ENCODE results near the gene NTMT1.

The NTMT1 gene

DNA sequence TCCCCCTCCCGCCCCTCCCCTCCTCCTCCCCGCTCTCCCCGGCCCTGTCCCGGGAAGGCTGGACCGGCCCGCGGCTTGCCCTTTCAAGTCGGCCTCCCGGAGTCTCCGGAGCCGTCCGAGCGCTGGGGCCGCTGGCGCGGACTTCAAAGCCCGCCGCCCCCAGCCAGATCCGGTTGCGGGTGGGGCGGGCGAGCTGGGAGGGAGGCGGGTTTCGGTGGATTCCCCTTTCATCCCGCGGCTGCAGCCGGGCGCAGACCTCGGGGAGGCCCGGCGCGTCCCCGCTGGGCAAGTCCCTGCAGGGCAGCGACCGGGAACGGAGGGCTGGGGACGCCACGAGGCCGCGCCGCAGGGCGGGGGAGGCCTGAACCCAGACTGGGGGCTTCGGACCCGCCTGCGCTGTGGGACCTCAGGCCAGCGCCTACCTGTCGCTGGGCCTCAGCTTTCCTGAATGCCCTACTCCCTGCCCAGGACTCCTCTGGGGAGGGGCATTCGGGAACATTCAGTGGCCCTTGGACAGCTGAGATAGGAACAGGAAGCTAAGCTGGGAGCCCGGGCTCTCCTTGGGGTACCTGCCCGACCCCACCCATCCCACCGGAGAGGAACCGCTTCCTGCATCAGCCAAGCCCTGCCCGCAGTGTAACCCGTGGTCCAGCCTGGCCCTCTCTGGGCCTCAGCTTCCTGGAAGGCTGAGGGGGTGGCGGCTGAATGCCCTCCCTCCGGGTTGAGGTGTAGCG is 28.4 kb upstream of the NTMT1 start:
- DNase-seq (ENCODE audit: low read depth): no peak

DNA sequence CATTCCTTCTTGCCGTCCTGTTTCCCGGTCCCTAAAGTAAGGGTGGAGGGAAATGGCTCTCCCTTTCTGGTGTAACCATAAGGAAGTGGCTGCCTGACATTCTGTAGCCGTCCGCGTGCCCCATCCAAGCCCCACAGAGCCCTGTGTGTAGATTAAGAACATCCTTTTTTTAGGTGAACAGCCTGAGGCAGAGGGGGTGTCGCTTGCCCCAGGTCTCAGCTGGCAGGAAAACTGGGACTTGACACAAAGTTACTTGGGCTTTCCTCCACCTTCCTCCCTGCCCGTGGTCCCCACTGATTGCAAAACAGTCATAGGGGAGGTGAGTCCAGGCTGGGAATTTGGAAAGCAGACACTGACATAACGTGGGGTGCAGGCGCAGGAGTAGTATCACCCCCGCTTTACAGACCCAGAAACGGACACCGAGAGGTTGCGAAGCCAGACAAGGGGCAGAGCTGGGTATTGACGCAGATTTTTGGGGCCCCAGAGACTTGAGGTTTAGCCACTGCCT is 27.8 kb upstream of the NTMT1 start:
- no peak for DNase-seq (ENCODE audit: low read depth)

DNA sequence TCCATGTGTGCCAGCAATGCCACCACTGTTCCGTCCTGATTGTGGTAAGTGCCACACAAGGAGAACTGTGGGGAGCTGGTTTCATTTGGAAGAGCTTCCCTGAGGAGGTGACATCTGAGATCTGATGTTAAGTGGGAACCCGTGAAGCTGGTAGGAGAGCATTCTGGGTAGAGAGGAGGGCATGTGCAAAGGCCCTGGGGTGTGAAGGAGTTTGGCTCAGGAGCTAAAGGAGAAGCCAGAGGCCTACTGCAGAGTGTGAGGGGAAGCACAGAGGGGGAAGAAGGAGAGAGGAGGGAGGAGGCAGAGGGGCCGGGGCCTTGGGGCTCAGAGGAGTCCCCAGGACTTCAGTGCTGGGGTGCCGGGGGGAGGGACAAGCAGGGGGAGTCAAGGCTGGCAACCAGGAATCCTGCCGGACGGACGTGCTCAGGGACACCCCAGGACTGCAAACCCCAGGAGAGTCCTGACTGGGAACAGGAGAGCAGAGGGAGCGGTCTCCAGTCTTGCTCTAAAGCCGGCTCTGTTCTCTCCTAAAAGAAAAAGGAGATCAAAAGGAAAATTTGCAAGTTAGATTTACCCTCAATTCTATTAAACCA is 24.8 kb upstream of the NTMT1 start:
- DNase-seq (ENCODE audit: low read depth): no peak

DNA sequence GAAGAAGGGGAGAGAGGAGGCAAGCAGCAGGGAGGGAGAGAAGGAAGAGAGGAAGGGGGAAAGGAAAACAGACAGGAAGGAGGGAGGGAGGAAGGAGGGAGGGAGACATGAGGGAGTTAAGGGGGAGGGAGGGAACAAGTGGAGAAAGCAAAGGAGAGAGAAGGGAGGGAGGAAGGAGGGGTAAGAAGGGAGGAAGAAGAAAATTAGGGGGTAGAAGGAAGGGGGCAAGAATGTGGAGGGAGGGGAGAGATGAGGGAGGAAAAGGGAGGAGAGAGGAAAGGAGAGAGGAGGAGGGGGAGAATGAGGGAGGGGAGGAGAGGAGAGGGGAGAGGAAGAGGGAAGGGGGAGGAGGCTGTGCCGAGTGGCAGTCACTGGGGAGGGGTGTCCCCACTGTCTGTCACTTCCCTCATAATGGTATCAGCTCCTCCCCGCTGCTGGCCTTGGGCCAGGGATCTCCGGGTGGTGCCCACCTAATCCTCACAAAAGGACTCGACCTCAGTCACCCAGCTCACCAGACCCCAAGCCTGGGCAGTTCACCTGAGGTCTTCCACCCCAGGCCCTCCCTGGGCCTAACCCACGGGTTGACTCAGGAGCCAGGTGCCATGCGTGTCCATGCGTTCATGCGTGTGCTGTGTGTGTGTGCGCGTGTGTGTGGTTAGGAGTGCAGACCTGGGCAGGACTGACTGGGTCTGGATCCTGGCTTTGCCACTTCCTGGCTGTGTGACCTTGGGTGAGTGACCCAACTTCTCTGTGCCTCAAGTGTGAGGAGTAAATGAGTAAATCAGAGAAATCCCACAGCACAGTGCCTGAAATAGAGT is 23.2 kb upstream of the NTMT1 start:
- no peak for DNase-seq (ENCODE audit: low read depth)

DNA sequence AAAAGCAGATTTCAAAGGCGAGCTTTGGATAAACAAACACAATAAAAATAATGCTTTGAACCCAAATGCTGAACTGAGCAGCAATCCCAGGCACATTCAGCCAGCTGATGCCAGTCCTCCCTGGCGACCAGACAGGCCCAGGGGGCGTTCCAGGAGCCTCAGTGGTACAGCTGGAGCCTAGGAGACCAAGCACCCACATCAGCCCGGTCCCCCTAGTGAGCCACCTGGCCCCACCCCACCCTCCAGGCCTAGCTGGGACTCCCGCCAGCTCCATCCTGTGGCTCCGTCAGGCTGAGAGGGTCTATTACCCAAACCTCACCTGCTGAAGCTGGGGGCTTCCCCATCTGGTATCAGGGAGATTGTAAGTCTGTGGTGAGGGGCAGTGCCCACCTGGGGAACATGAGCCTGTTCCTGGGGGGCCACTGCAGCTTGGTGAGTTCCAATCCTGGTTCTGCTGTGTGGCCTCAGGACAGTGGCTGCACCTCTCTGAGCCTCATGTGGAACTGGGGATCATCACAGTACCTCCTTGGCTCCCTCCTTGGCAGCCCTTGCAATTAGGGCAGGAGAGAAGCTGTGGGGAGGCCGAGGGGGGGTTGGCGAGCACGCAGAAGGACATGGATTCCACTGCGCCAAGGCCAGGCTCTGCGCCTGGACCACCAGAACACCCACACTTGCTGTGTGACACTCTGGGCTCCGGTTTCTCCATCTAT is 21.8 kb upstream of the NTMT1 start:
- no peak for DNase-seq (ENCODE audit: low read depth)

DNA sequence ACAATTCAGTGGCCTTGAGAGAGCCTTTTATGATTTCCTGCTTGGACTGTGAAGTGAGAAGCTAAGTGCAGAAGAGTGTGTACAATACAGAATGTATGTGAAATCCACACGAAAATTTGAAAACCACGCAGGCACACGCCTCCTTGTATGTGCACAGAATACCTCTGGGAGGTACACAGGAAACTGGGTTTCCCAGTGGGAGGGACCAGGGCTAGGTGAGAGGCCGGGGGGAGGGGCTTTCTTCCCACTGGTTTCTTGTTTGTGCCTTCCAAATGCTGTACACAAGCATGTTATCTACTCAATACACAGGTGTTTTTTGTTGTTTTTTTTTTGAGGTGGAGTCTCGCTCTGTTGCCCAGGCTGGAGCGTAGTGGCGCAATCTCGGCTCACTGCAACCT is 21.2 kb upstream of the NTMT1 start:
- no peak for DNase-seq (ENCODE audit: low read depth)

DNA sequence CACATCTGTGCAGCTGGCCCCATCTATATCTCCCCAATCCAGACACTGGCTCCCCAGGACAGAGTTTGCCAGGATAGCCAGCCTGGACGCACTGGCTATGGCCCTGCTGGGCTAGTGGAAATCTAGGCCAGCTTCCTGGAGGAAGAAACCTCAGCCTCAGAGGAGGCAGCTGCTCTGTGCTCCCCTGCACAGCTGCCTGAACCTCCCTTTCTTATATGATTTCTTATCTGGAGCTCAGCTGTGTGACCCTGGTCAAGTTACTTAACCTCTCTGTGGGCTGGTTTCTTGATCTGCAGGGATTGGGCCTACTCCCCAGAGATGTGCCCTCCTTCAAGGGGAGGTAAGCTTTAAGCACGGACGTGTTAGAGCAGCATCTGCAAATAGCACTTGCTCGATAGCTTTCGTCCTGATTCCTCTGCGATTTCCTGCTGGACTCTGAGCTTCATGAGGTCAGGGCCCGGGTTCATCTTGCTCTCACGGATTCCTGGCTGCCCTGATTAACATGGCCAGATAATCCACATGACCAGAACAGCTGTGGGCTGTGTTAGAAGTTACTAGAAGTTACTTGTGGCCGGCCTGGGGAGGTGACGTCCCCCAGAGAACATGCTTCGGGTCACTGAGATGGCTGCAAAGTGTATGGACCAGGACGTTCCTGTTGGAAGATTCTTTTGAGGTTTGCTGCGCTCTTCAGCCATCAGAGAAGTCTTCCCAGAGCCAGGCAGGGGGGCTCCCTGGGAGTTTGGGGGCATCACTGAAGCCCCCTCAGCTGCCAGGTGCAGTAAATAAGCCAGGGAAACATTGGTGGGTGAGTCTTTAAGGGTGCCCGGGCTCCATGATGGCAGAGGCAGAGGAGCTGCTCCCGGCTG is 19.6 kb upstream of the NTMT1 start:
- DNase-seq (ENCODE audit: low read depth): no peak

DNA sequence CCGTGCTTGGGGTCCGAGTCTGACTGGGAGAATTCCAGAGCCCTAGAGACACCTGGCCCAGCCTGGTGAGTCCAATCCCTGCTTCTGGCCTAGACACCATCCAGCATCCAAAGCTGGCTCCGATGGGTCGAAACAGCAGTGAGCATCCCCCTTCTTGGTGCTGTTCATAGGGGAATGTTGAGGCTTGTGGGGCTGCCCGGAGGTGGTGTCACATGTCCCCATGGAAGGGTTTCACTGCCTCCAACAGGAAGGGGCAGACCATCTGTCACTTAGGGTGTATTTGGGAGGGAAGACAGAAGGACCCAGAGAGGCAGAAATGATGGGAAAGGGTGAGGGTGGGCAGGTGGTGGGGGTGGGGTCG is 19.0 kb upstream of the NTMT1 start:
- DNase-seq (ENCODE audit: low read depth): no peak

DNA sequence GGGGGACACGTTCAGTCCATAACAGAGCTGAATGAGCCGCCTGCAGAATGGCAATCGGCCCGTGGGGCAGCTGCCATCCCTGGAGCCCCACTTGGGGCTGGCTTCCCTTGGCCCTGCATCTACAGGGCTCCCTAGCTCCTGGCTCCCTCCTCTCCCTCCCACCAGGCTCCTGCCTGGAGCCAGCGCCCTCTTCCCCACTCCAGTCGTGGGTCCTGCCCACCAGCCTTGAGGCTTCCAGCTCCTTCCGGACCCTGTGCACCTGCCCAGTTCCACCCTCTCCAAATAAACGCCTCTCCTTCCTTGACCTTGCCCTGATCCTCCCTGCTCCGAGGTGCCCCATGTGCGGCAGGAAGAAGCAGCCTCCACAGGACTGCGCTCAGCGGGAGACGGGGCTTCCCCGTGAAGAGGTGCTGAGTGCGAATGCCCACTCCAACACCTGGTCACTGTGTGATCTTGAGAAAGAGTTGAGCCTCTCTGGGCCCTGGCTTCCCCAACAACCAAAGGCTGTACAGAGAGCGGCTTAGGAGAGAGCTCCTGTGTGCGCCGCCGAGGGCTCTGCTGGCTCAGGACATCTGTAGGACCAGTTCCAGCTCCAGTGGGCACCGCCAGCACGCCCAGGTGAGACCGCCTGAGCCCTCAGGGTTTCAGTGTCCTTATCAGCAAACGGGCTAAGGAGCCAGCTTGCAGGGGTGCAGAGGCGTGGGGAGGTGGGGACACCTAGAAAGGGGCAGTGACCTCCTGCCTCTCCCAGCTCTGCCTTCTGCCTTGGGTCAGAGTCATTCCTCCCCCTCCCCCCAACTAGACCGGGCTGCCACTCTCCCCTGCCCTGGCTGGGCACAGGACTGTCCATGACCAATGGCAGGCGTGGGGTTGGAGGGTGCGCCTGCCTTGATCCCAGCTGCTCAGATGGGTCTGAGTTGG is 17.1 kb upstream of the NTMT1 start:
- DNase-seq (ENCODE audit: low read depth): no peak

DNA sequence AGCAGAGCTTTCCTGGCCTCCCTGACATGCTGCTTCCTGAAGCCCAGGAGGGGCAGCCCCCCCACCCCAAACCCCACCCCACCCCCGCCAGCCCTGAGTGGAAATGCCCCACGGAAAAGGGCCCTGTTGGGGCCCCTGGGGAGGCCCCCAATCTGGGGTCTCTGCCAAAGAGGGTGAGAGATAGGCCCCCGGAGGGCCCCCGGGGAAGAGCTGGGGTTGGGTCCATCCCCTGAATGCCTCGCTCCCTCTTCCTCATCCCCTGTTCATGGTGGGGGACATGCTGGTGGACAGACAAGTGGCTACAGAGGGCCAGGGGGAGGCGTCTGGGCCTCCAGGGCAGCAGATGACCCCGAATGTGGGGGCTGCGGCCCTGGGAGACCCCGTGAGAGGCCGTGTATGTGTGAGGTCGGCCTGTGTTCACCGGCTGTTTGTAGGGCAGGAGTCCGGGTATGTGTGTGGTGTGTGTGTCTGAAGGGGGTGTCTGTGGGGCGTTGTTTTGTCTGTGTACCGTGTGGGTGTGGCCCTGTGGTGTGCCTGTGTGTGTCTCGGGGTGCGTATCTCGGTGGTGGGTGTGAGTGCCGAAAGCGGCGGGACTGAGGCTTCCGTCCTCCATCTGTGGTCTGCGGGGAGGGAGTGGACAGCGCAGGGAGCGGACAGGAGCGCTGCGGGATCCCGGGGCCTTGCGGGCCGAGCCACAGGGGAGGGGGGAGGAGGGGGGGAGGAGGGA is 16.3 kb upstream of the NTMT1 start:
- DNase-seq (ENCODE audit: low read depth): no peak

DNA sequence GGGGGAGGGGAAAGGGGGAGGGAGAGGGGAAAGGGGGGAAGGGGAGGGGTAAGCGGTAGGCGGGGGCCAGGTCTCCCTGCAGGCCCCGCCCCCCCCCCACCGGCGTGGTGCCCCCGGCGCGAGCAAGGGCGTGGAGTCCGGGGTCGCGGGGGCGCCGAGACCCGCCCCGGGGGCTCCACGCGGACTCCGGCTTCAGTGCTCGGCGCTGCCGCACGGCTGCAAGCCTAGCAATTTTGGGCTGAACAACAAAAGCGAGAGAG is 15.8 kb upstream of the NTMT1 start:
- DNase-seq (ENCODE audit: low read depth): no peak

DNA sequence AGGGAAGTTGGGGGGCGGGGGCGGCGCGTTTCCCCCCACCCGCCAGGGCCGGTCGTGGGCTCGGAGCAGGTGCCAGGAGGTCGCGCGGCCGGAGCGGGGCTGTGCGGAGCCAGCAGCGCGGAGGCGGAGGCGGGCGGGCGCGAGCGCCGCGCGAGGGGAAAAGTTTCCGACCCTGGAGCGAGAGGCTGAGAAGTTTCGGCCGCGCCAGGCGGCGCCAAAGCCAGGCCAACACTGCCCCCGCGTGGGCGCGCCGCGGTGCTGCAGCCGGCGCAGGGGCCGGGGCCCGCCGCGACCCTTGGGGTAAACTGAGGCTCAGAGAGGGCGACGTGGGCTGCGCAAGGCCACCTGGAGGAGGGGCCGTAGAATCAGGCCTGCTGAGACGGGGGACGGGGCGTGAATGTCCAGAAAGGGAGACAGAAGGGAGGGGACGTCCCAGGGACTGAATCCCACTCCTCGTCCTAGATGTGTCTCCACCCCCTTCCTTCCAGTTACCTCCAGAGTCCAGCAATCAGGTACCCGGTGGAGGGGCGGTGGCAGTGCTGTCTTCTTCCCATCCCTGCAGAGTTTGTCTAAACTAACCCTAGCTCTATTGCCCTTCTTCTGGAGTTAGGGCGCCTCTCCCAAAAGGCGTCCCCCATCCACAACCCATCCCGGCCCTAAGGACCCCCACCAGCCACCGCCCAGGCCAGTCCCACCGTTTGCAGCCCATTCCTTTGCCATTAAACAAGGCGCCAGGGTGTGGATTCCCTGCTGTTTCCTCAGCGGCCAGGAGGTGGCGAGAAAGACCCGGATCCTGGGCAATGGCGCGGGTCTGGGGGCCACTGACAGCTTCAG is 15.3 kb upstream of the NTMT1 start:
- peak; percentile 53 for DNase-seq (ENCODE audit: low read depth)

DNA sequence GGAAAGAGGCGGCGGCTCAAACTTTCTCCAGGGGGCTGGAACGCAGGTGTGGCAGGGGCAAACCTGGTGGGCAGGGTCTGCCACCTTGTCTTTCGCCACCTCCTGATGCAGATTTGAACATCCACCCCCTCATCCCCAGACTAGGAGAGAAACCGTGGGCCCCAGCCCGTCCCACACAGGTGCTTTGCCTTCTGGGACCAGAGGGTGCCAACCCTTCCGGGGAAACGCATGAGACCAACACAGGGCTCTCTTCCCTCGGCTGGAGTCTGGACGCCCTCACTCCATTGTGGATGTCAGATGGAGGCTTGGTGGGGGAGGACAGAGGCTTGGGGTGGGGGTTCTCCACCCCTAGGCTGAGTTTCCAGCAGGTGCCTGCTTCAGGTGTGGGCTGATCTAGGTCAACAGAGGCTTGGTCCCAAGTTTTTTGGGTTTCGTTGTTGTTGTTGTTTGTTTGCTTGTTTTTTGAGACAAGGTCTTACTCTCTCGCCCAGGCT is 14.6 kb upstream of the NTMT1 start:
- no peak for DNase-seq (ENCODE audit: low read depth)

DNA sequence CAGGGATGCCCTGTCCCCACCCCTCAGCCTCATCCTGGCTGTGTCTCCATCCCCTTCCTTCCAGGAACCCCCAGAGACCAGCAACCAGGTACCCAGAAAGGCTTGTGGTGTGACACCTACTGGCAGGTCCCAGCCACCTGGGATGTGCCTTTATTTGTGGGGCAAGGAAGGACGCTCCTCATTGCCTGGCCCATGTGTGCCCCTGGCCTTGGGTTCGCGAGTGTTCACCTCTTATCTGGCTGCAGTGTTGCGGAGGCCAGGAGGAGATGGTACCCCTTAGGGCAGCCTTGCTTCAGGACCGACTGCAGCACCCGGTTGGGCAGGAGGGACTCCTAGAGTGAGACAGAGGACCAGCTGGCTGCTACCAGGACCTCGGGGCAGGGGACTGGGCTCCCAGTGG is 13.8 kb upstream of the NTMT1 start:
- DNase-seq (ENCODE audit: low read depth): no peak

DNA sequence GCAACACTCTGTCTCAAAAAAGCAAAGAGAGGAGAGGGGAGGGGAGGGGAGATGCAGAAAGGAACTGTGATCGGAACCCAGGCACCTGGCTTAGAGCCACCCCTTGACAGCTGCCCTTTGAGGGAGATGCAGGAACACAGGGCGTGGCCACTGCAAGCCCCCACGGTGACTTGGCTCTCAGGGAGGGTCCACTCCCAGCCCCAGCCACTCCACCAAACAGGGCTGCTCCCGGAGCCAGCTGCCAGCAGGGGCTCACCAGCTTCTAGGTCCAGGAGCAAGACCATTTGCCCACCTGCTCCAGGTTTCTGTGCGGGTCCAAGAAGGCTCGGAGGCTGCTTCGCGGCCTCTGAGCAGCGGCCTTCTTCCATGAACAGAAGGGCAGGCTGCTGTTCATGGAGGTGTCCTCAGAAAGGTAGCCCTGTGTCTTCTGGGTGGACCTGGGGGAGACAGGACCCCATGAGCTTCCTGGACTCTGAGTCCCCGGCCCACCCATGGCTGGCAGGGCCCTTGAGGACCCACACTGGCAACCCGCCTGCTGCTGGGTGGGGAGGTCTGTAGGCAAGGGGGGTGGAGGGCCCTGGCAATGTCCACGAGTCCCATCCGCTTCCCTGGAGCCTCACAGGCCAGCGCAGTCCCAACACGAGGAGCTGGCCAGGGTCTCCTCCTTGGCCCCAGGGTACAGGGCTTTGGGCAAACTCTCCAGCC is 13.0 kb upstream of the NTMT1 start:
- no peak for DNase-seq (ENCODE audit: low read depth)

DNA sequence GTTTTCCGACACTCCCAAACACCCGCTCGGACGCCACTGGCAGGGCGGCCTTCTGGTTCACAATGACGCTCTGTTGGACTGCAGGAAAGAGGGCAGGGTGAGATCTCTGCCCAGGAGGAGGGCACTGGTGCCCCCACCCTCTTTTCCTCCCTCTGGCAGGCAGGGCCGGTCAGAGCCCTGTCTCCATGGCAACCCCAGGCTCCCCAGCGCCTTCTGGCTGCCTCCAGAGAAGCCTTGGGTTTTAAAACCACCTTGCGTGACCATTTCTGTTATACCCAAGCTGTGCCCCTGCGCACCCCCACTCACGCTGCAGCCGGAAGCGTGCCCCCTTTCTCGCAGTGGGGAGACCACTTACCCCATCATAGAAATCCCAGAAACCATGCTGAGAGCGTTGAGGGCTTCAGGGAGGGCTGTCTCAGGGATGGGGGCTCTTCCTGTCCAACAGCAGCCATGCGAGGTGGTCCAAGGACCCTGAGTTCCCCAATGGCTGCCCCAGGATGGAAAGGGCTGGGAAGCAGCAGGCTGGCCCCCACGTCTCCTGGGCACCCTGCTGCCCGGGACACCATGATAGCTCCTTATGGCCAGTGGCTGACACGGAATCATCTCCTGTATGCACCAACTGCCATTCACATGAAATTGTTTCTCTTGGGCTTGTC is 12.3 kb upstream of the NTMT1 start:
- no peak for DNase-seq (ENCODE audit: low read depth)

DNA sequence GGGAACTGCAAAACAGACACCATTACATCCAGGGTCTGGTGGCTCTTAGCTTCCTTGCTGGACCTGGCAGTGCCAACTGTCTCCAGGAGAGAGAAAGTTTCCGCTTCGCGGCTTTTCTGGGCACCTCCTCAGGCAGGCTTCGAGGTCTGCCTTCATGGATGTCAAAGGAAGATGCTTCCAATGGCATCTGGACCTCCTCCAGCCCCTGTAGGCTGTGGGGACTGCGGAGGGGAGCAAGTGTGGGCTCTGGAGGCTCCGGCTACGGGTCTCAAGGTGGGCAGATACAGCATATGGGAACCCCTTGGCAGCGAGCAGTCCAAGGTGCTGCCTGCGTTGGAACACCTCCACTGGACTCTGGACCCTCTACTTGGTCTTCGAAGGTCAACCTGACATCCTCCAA is 11.0 kb upstream of the NTMT1 start:
- no peak for DNase-seq (ENCODE audit: low read depth)

Measured in stimulated activated CD8-positive, alpha-beta memory T cell treated with anti-CD3 and anti-CD28 coated beads, Interleukin-15, amount 100 ng/mL, for 24 hours (primary cell).